ENCODE data around the gene VDAC2.

- TF ChIP-seq, protein P1, sequence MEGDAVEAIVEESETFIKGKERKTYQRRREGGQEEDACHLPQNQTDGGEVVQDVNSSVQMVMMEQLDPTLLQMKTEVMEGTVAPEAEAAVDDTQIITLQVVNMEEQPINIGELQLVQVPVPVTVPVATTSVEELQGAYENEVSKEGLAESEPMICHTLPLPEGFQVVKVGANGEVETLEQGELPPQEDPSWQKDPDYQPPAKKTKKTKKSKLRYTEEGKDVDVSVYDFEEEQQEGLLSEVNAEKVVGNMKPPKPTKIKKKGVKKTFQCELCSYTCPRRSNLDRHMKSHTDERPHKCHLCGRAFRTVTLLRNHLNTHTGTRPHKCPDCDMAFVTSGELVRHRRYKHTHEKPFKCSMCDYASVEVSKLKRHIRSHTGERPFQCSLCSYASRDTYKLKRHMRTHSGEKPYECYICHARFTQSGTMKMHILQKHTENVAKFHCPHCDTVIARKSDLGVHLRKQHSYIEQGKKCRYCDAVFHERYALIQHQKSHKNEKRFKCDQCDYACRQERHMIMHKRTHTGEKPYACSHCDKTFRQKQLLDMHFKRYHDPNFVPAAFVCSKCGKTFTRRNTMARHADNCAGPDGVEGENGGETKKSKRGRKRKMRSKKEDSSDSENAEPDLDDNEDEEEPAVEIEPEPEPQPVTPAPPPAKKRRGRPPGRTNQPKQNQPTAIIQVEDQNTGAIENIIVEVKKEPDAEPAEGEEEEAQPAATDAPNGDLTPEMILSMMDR (IDR thresholded peaks at IDR 0.05; ENCODE audit: low read length): peak; percentile 10; the same call in 1 of the 2 replicates
- no peak for TF ChIP-seq EZH2 (IDR thresholded peaks at IDR 0.05; ENCODE audit: borderline replicate concordance, low read length)
Measured at GRCh38 chr10:75236178-75236825, 25.7 kb downstream of the VDAC2 start.
